DOHH2 (cell line): ENCODE data around the gene TMOD2.

Experiments used
- H3F3A ChIP-seq: fragments of 200-600 bp; sonication (generic), shearing (Covaris generic); 2 replicates; pipeline ENCODE4 v1.6.0; 2016; ENCODE audit warnings: antibody characterized with exemption, mild to moderate bottlenecking; ENCODE audit not compliant: control insufficient read depth, insufficient read depth
- H3K27ac ChIP-seq: fragments of 200-600 bp; sonication (generic); 2 replicates; pipeline ENCODE4 v1.5.1; 2014; ENCODE audit warnings: low read depth, mild to moderate bottlenecking, low read length, moderate library complexity
- H3K27me3 ChIP-seq: fragments of 200-600 bp; sonication (generic); 2 replicates; pipeline ENCODE4 v1.6.1; 2014; ENCODE audit warnings: mild to moderate bottlenecking, low read length, mixed read lengths; ENCODE audit not compliant: control insufficient read depth
- H3K36me3 ChIP-seq: fragments of 200-600 bp; sonication (generic); 2 replicates; pipeline ENCODE4 v1.6.1; 2014; ENCODE audit warnings: mild to moderate bottlenecking, low read length, moderate library complexity, mixed read lengths; ENCODE audit not compliant: control insufficient read depth
- H3K4me1 ChIP-seq: fragments of 200-600 bp; sonication (generic); 2 replicates; pipeline ENCODE4 v1.6.1; 2014; ENCODE audit warnings: mild to moderate bottlenecking, low read length, mixed read lengths; ENCODE audit not compliant: control insufficient read depth
- H3K4me2 ChIP-seq: fragments of 200-600 bp; sonication (generic); 2 replicates; pipeline ENCODE4 v1.6.0; 2014; ENCODE audit warnings: mild to moderate bottlenecking, low read length, moderate library complexity
- H3K4me3 ChIP-seq: fragments of 200-600 bp; sonication (generic); 2 replicates; pipeline ENCODE4 v1.5.1; 2014; ENCODE audit warnings: mild to moderate bottlenecking, low read length, mixed read lengths
- H3K79me2 ChIP-seq: fragments of 200-600 bp; sonication (generic); 2 replicates; pipeline ENCODE4 v1.6.1; 2014; ENCODE audit warnings: mild to moderate bottlenecking, low read length, mixed read lengths; ENCODE audit not compliant: control insufficient read depth
- H3K9me2 ChIP-seq: fragments of 200-600 bp; sonication (generic); replicated peaks from 2 replicates; pipeline ENCODE4 v1.6.1; 2014; ENCODE audit warnings: mild to moderate bottlenecking, low read length, mixed read lengths; ENCODE audit not compliant: control insufficient read depth
- H3K9me3 ChIP-seq: fragments of 200-600 bp; sonication (generic); 2 replicates; pipeline ENCODE4 v1.6.1; 2014; ENCODE audit warnings: antibody characterized with exemption, low read length, mixed read lengths; ENCODE audit not compliant: control insufficient read depth, insufficient read depth
- H4K20me1 ChIP-seq: fragments of 200-600 bp; sonication (generic); 2 replicates; pipeline ENCODE4 v1.6.0; 2014; ENCODE audit warnings: low read depth, mild to moderate bottlenecking, antibody characterized with exemption, low read length, moderate library complexity; ENCODE audit not compliant: control insufficient read depth, insufficient read depth
- EZH2phosphoT487 ChIP-seq: fragments of 200-600 bp; sonication (generic); IDR thresholded peaks from 2 replicates; pipeline ENCODE4 v1.6.1; 2017; ENCODE audit warnings: borderline replicate concordance, mild to moderate bottlenecking, antibody characterized with exemption, low read length, moderate library complexity, mixed read lengths
- TF ChIP-seq, protein P1 (sequence below): fragments of 200-600 bp; sonication (generic); IDR thresholded peaks from one replicate; pipeline ENCODE4 v1.5.1; 2014; ENCODE audit warnings: antibody characterized with exemption, mild to moderate bottlenecking, low read depth, low read length; ENCODE audit not compliant: poor library complexity, severe bottlenecking

TMOD2 gene

DNA sequence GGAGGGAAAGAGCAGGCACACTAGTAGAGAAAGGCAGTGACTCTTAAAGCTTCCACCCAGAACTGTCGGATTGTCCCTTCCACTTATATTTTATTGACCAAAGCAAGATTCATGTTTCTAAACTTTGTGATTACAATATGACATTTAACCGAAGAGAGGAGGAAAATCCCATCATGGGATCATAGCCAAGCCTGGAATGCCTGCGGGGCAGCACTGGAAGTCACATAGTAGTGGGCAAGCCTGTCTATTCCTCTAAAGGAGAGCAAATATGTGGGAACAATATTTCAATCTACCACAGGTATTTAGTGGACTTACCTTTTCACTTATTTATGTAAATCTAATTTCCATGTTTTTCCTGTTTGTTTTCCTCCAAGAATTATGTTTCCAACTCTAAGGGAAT, 74.3 kb downstream of the TMOD2 start:
- Histone ChIP-seq H3K27me3 (peaks cover 8% of the 10 kb centered on the region; the same call in 1 of the 2 replicates), H3K9me2 (no peaks in the 10 kb centered on the region), H3K36me3 (no peaks in the 10 kb centered on the region), H3F3A (no peaks in the 10 kb centered on the region), H3K4me2 (no peak overlapping the region), H3K27ac (no peak overlapping the region), H3K79me2 (peaks cover 12% of the 10 kb centered on the region), H3K4me1 (peaks cover 4% of the 10 kb centered on the region), H4K20me1 (peaks cover 1% of the 10 kb centered on the region; the same call in 1 of the 2 replicates), H3K4me3 (no peak overlapping the region), H3K9me3 (peaks cover 8% of the 10 kb centered on the region; the same call in 1 of the 2 replicates)
- no peak for TF ChIP-seq EZH2phosphoT487
- TF ChIP-seq, protein P1, sequence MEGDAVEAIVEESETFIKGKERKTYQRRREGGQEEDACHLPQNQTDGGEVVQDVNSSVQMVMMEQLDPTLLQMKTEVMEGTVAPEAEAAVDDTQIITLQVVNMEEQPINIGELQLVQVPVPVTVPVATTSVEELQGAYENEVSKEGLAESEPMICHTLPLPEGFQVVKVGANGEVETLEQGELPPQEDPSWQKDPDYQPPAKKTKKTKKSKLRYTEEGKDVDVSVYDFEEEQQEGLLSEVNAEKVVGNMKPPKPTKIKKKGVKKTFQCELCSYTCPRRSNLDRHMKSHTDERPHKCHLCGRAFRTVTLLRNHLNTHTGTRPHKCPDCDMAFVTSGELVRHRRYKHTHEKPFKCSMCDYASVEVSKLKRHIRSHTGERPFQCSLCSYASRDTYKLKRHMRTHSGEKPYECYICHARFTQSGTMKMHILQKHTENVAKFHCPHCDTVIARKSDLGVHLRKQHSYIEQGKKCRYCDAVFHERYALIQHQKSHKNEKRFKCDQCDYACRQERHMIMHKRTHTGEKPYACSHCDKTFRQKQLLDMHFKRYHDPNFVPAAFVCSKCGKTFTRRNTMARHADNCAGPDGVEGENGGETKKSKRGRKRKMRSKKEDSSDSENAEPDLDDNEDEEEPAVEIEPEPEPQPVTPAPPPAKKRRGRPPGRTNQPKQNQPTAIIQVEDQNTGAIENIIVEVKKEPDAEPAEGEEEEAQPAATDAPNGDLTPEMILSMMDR = no peak

DNA sequence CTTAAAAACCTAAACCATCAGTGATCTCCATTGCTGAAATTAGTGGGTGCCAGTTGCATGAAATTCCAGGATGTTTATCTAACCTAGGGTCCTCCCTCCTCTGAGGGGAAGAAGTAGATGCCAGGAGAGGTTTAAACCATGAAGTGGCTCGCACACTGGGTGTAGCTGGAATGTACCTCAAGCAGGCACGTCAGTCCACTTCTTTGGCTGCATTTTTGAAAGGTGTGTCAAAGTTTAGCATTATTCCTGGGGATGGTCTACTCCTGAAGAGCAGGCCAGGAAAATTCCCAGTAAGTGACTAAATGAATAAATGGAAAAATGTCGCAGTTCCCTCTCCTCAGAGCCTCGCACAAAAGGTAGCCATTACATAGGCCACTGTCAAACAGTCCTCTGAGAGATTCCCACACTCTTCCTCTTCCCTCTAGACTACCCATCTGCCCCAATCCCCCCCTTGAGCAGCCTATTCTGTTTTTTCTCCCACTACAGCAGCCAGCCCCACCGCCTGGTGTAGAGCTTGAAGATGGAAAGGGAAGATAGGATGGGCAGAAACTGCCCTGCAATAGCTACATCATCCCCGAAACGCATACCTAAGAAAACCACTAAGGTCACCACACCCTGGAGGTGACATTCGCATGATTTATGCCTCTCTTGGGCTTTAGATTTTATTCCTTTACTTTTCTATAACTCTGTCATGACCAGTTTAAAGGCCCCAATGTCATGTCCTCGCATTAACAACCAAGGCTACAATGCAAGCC, 77.4 kb downstream of the TMOD2 start:
- Histone ChIP-seq H3K9me3 (no peaks in the 10 kb centered on the region), H3K9me2 (no peaks in the 10 kb centered on the region), H3F3A (no peaks in the 10 kb centered on the region), H3K4me1 (peaks cover 33% of the 10 kb centered on the region), H3K27ac (no peak overlapping the region), H3K27me3 (peaks cover 8% of the 10 kb centered on the region; the same call in 1 of the 2 replicates), H3K4me2 (peak overlapping the region; percentile 57), H4K20me1 (peaks cover 19% of the 10 kb centered on the region; the same call in 1 of the 2 replicates), H3K79me2 (peaks cover 42% of the 10 kb centered on the region), H3K4me3 (peak overlapping the region; percentile 92), H3K36me3 (no peaks in the 10 kb centered on the region; the same call in 1 of the 2 replicates)
- no peak for TF ChIP-seq EZH2phosphoT487
- TF ChIP-seq, protein P1 = no peak

DNA sequence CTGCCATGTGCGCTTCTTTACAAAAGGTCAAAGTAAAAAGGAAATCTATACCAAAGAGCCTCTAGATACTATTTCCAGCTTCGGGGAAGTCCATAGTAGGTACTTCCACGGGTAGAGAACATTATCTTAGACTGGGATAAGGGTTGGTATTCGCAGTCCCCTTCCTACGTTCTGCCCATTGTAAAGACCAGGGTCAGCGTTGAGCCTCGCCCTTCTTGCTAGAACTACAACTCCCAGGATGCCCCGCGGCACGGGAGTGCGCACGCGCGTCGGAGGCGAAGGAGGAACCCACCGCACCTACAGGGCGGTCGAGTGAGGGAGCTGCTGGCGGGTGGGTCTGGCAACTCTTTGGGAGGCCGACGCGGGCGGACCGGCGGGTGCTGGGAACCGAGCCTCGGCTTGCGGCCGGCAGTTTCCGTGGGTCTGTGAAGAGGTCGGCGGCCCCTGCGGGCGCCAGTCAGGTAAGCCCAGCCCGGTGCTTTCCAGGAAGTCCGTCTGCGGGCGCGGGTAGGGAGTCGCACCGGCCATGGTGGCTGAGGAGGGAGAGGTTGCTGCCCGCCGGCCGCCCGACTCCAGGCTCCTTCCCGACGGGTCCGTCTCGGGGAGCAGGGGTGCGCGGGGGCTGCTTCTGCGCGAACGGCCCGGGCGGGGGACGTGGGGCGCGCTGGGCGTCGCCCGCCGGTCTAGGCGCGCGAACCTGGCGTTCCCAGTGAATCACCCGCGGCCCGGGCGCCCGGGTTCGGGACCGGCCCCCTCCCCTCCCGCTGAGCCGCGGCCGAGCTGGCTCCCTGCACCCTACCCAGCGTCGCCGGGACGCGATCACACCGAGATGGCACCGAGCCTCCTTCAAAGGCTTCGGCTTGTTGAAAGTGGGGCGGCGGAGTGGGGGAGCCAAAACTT, 78.2 kb downstream of the TMOD2 start, which contains the start of gene TMOD3:
TSS of gene TMOD3 (plus strand) at position 278 of the 900 bp plus-strand sequence. CDS start 33,232 bp downstream, outside the sequence.
- Histone ChIP-seq H3F3A (no peaks in the 10 kb centered on the region), H3K27me3 (peaks cover 8% of the 10 kb centered on the region; the same call in 1 of the 2 replicates), H4K20me1 (peaks cover 20% of the 10 kb centered on the region; the same call in 1 of the 2 replicates), H3K36me3 (no peaks in the 10 kb centered on the region; the same call in 1 of the 2 replicates), H3K9me3 (no peaks in the 10 kb centered on the region), H3K9me2 (no peaks in the 10 kb centered on the region), H3K27ac (peak within 1 kb of the TSS; percentile 7; the same call in 1 of the 2 replicates), H3K4me2 (peak within 1 kb of the TSS; percentile 57), H3K79me2 (peaks cover 51% of the 10 kb centered on the region), H3K4me1 (peaks cover 39% of the 10 kb centered on the region), H3K4me3 (peak within 1 kb of the TSS; percentile 92)
- no peak for TF ChIP-seq EZH2phosphoT487
- TF ChIP-seq, protein P1 = no peak
